Hepatocyte (in vitro differentiated cells): Measurements from ENCODE around the gene ZNF652. TPM values are rescaled to one million over a fixed set of nuclear protein-coding genes. Genes with fewer than 3 reads are reported as not detected.

Source experiments
- DNase-seq: peaks from one replicate; pipeline ENCODE4 v3.0.0-alpha.2; 2016; ENCODE audit warnings: low spot score
- H2AFZ ChIP-seq: fragments of 200-600 bp; sonication (generic); 2 replicates; pipeline ENCODE4 v1.6.0; 2016; ENCODE audit warnings: antibody characterized with exemption, mild to moderate bottlenecking
- H3K27ac ChIP-seq: fragments of 200-600 bp; sonication (generic); 2 replicates; pipeline ENCODE4 v1.5.1; 2016; ENCODE audit warnings: mild to moderate bottlenecking
- H3K27me3 ChIP-seq: fragments of 200-600 bp; sonication (generic); 2 replicates; pipeline ENCODE4 v1.6.1; 2016
- H3K36me3 ChIP-seq: fragments of 200-600 bp; sonication (generic); replicated peaks from 2 replicates; pipeline ENCODE4 v1.5.1; 2016; ENCODE audit warnings: low read depth; ENCODE audit not compliant: insufficient read depth
- H3K4me1 ChIP-seq: fragments of 200-600 bp; sonication (generic); 2 replicates; pipeline ENCODE4 v1.5.1; 2016; ENCODE audit warnings: mild to moderate bottlenecking, moderate library complexity; ENCODE audit not compliant: insufficient read depth
- H3K4me2 ChIP-seq: fragments of 200-600 bp; sonication (generic); 2 replicates; pipeline ENCODE4 v1.6.0; 2016
- H3K4me3 ChIP-seq: fragments of 200-600 bp; sonication (generic); 2 replicates; pipeline ENCODE4 v1.5.1; 2016; ENCODE audit warnings: mild to moderate bottlenecking
- H3K79me2 ChIP-seq: fragments of 200-600 bp; sonication (generic); 2 replicates; pipeline ENCODE4 v1.6.0; 2017; ENCODE audit warnings: mild to moderate bottlenecking
- H3K9me2 ChIP-seq: fragments of 200-600 bp; sonication (generic); replicated peaks from 2 replicates; pipeline ENCODE4 v1.6.0; 2017; ENCODE audit warnings: mild to moderate bottlenecking; ENCODE audit not compliant: insufficient read depth
- H3K9me3 ChIP-seq: fragments of 200-600 bp; sonication (generic); 2 replicates; pipeline ENCODE4 v1.5.1; 2016; ENCODE audit warnings: low read depth, mild to moderate bottlenecking
- H4K20me1 ChIP-seq: fragments of 200-600 bp; sonication (generic); 2 replicates; pipeline ENCODE4 v1.6.0; 2016; ENCODE audit warnings: mild to moderate bottlenecking; ENCODE audit not compliant: insufficient read depth, poor library complexity, severe bottlenecking
- EZH2 ChIP-seq: fragments of 200-600 bp; sonication (generic); IDR thresholded peaks from 2 replicates; pipeline ENCODE4 v1.6.1; 2016; ENCODE audit warnings: antibody characterized with exemption, mild to moderate bottlenecking, borderline replicate concordance
- EZH2phosphoT487 ChIP-seq: fragments of 200-600 bp; sonication (generic); IDR thresholded peaks from one replicate; pipeline ENCODE4 v1.6.1; 2018; ENCODE audit warnings: antibody characterized with exemption, mild to moderate bottlenecking, low read depth, moderate library complexity; ENCODE audit not compliant: unreplicated experiment, severe bottlenecking
- WGBS: methylation state at CpG from one replicate; pipeline ENCODE4 v1.1.6; 2016; ENCODE audit warnings: low lambda C conversion rate; ENCODE audit errors: missing lambda C conversion rate; 5-methylcytosine and 5-hydroxymethylcytosine counted together
- polyA plus RNA-seq: library from polyadenylated mRNA; unstranded; fragments of >200 nt; fragmentation: Nextera tagmentation; extraction: Ambion mirVana; gene quantifications from 2 replicates; pipeline ENCODE4 v1.2.1, GENCODE V29; 2016
- total RNA-seq: library from RNA; depleted of rRNA; stranded (reverse); fragments of >200 nt; gene quantifications from 2 replicates; pipeline ENCODE4 v1.2.3, GENCODE V29; 2014
- TF ChIP-seq, protein P1 (sequence below): fragments of 200-600 bp; sonication (generic); IDR thresholded peaks from 2 replicates; pipeline ENCODE4 v1.5.1; 2016; ENCODE audit warnings: antibody characterized with exemption, mild to moderate bottlenecking; ENCODE audit not compliant: poor library complexity

The ZNF652 gene
- total and polyA plus RNA-seq, 2 experiments from 2014 or later = 23.0 to 55.6 TPM

DNA sequence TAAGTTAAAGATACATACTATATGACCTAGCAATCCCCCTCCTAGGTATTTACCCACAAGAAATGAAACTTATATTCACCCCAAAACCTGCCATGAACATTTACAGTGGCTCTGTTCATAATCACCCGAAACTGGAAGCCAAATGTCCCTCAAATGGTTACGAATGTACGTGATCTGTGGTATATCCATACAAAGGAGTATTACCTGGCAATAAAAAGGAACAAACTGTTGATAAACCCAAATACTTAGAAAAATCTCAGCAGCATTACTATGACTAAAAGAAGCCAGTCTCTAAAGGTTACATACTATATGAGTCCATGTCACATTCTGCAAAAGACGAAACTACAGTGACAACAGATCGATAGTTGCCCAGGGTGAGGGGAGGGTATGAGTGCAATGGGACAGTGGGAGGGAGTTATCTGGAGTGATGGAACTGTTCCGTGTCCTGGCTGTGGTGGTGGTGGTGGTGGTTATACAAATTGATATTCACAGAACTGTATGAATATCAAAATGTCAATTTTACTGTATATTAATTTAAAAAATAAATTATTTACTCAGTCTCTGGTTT is 9.4 kb downstream of the ZNF652 start:
- no peaks in the 10 kb centered on the region for H3K36me3 ChIP-seq
- no peaks in the 10 kb centered on the region for H3K9me2 ChIP-seq
- peaks cover 12% of the 10 kb centered on the region for H3K4me1 ChIP-seq
- H3K9me3 ChIP-seq = no peaks in the 10 kb centered on the region
- TF ChIP-seq EZH2 = no peak
- TF ChIP-seq, protein P1, sequence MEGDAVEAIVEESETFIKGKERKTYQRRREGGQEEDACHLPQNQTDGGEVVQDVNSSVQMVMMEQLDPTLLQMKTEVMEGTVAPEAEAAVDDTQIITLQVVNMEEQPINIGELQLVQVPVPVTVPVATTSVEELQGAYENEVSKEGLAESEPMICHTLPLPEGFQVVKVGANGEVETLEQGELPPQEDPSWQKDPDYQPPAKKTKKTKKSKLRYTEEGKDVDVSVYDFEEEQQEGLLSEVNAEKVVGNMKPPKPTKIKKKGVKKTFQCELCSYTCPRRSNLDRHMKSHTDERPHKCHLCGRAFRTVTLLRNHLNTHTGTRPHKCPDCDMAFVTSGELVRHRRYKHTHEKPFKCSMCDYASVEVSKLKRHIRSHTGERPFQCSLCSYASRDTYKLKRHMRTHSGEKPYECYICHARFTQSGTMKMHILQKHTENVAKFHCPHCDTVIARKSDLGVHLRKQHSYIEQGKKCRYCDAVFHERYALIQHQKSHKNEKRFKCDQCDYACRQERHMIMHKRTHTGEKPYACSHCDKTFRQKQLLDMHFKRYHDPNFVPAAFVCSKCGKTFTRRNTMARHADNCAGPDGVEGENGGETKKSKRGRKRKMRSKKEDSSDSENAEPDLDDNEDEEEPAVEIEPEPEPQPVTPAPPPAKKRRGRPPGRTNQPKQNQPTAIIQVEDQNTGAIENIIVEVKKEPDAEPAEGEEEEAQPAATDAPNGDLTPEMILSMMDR = no peak
- TF ChIP-seq EZH2phosphoT487 = no peak
- no peak overlapping the region for H3K4me2 ChIP-seq
- no peaks in the 10 kb centered on the region for H3K27me3 ChIP-seq
- WGBS = 99% methylated on average over 6 of the region's 6 CpGs
- H4K20me1 ChIP-seq = peaks cover 67% of the 10 kb centered on the region
- no peak overlapping the region for H3K27ac ChIP-seq
- no peak overlapping the region for H2AFZ ChIP-seq
- H3K4me3 ChIP-seq = no peak overlapping the region
- DNase-seq = no peak
- peaks cover 96% of the 10 kb centered on the region for H3K79me2 ChIP-seq

DNA sequence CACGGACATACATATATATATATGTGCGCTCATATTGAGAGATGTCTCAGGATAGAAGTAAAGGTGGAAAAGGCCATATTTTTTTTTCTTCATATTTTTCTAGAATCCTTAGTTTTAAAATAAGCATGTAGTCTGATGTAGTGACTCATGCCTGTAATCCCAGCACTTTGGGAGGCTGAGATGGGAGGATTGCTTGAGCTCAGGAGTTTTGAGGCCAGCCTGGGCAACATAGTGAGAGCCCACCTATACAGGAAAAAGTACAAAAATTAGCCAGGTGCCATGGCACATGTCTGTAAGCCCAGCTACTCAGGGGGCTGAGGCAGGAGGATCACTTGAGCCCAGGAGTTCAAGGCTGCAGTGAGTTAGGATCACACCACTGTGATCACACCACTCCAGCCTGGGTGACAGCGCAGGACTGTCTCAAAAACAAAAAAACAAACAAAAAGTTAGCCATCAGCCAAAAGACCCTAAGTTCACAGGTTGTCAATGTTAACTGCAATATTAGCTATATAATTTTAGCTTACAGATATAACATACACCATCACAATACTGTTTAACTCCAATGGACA is 10.4 kb downstream of the ZNF652 start:
- Histone ChIP-seq H3K9me3 (no peaks in the 10 kb centered on the region), H3K9me2 (no peaks in the 10 kb centered on the region), H2AFZ (no peak overlapping the region), H3K4me3 (no peak overlapping the region), H3K4me2 (no peak overlapping the region), H3K27ac (no peak overlapping the region), H4K20me1 (peaks cover 63% of the 10 kb centered on the region), H3K36me3 (no peaks in the 10 kb centered on the region), H3K4me1 (peaks cover 6% of the 10 kb centered on the region), H3K27me3 (no peaks in the 10 kb centered on the region), H3K79me2 (peaks cover 96% of the 10 kb centered on the region)
- TF ChIP-seq EZH2phosphoT487 (no peak), EZH2 (no peak)
- TF ChIP-seq, protein P1 = no peak
- 96% methylated on average over 3 of the region's 3 CpGs for WGBS
- DNase-seq = no peak

- peaks cover 60% of the 10 kb centered on the region for H4K20me1 ChIP-seq
- TF ChIP-seq, protein P1 = no peak
- TF ChIP-seq EZH2 = no peak
- no peak for TF ChIP-seq EZH2phosphoT487
Observed at GRCh38 chr17:49349541-49349940, 12.5 kb downstream of the ZNF652 start.

GRCh38 chr17:49344914-49345313 is 17.1 kb downstream of the ZNF652 start:
- Histone ChIP-seq H3K4me1 (peaks cover 11% of the 10 kb centered on the region), H3K27ac (no peak overlapping the region), H3K36me3 (no peaks in the 10 kb centered on the region), H3K27me3 (no peaks in the 10 kb centered on the region), H3K4me2 (no peak overlapping the region), H2AFZ (no peak overlapping the region), H3K9me3 (no peaks in the 10 kb centered on the region), H3K4me3 (no peak overlapping the region), H4K20me1 (peaks cover 64% of the 10 kb centered on the region), H3K9me2 (no peaks in the 10 kb centered on the region), H3K79me2 (peaks cover 90% of the 10 kb centered on the region)
- no peak for DNase-seq
- TF ChIP-seq EZH2 (no peak), EZH2phosphoT487 (no peak)
- TF ChIP-seq, protein P1 = no peak
- WGBS = 85% methylated on average over 5 of the region's 5 CpGs

More at GRCh38 chr17:49349541-49349940, 12.5 kb downstream of the ZNF652 start:
- no peaks in the 10 kb centered on the region for H3K36me3 ChIP-seq
- H3K79me2 ChIP-seq = peaks cover 96% of the 10 kb centered on the region
- H3K27ac ChIP-seq = no peak overlapping the region
- H2AFZ ChIP-seq = no peak overlapping the region
- no peaks in the 10 kb centered on the region for H3K9me3 ChIP-seq
- H3K27me3 ChIP-seq = no peaks in the 10 kb centered on the region
- H3K4me2 ChIP-seq = peak overlapping the region; percentile 22
- H3K4me3 ChIP-seq = no peak overlapping the region
- no peaks in the 10 kb centered on the region for H3K9me2 ChIP-seq
- peaks cover 6% of the 10 kb centered on the region for H3K4me1 ChIP-seq
- no peak for DNase-seq
